GM19023 (cell line): ENCODE data around the gene PCDHGB5.
"Not testable (repeated sequence)": the region's sequence is repeated elsewhere in the genome, so short reads cannot be mapped to it uniquely, and the experiment has no call there.

Source experiments
- ATAC-seq: cut with Tn5 transposase; IDR thresholded peaks from one replicate; pipeline ENCODE4 v1.9.1; 2021; ENCODE audit warnings: mild to moderate bottlenecking, moderate library complexity; ENCODE audit not compliant: unreplicated experiment

The PCDHGB5 gene

GRCh38 chr5:141375444-141376155 lies 22.1 kb upstream of the PCDHGB5 start:
- not testable (repeated sequence) for ATAC-seq

GRCh38 chr5:141382469-141383294 lies 15.1 kb upstream of the PCDHGB5 start, which contains the start of gene PCDHGA7:
Gene PCDHGA7 (plus strand): TSS chr5:141382742. CDS start chr5:141382900, 158 bp downstream.
- no peak for ATAC-seq

GRCh38 chr5:141383345-141383744 lies 14.4 kb upstream of the PCDHGB5 start:
- no peak for ATAC-seq

GRCh38 chr5:141384471-141385267 lies 13.1 kb upstream of the PCDHGB5 start:
- no peak for ATAC-seq

GRCh38 chr5:141387557-141388311 lies 10.0 kb upstream of the PCDHGB5 start, which contains the start of gene PCDHGB4:
Gene PCDHGB4 (plus strand): TSS chr5:141387698. CDS start chr5:141387885, 187 bp downstream.
- ATAC-seq, result peak; percentile 70

GRCh38 chr5:141388661-141389060 lies 9.1 kb upstream of the PCDHGB5 start:
- no peak for ATAC-seq

- ATAC-seq, result no peak
Observed at GRCh38 chr5:141389153-141390042, 8.3 kb upstream of the PCDHGB5 start.

GRCh38 chr5:141392429-141393198 lies 5.1 kb upstream of the PCDHGB5 start, which contains the start of gene PCDHGA8:
Gene PCDHGA8 (plus strand): TSS chr5:141392633. CDS start chr5:141392814, 181 bp downstream.
- ATAC-seq, result no peak

GRCh38 chr5:141393267-141393666 lies 4.5 kb upstream of the PCDHGB5 start:
- ATAC-seq, result no peak

GRCh38 chr5:141394401-141395187 lies 3.2 kb upstream of the PCDHGB5 start:
- ATAC-seq, result not testable (repeated sequence)

- ATAC-seq, result no peak
Observed at GRCh38 chr5:141398608-141399007, 861 bp downstream of the PCDHGB5 start.

GRCh38 chr5:141399555-141400258 lies 2.0 kb downstream of the PCDHGB5 start:
- no peak for ATAC-seq

GRCh38 chr5:141402553-141403243 lies 5.0 kb downstream of the PCDHGB5 start, which contains the start of gene PCDHGA9:
Gene PCDHGA9 (plus strand): TSS chr5:141402778. CDS start chr5:141402953, 175 bp downstream.
- ATAC-seq, result no peak

GRCh38 chr5:141403387-141403786 lies 5.6 kb downstream of the PCDHGB5 start:
- no peak for ATAC-seq

GRCh38 chr5:141407790-141408505 lies 10.2 kb downstream of the PCDHGB5 start, which contains the start of gene PCDHGB6:
Gene PCDHGB6 (plus strand): TSS chr5:141408021. CDS start chr5:141408203, 182 bp downstream.
- ATAC-seq, result not testable (repeated sequence)
